Stimulated activated memory B cell treated with anti-CD40 and anti-IgM and Interleukin-4, amounts not matched to agents 10 μg/mL and 1 μg/mL and 100 μg/mL, for 72 hours (primary cell): ENCODE measurements around the gene KLF14.
"Not testable (repeated sequence)": the region's sequence is repeated elsewhere in the genome, so short reads cannot be mapped to it uniquely, and the experiment has no call there.

Source experiments
- ATAC-seq: fragments of 150-1000 bp; cut with Tn5 transposase; 2 replicates; pipeline ENCODE4 v1.10.0; 2021
- H3K27ac Mint-ChIP-seq: one replicate; pipeline ENCODE4 v1.8.0; 2022; ENCODE audit warnings: mild to moderate bottlenecking, mixed read lengths
- H3K27me3 Mint-ChIP-seq: one replicate; pipeline ENCODE4 v1.8.0; 2022; ENCODE audit warnings: mixed read lengths
- H3K36me3 Mint-ChIP-seq: one replicate; pipeline ENCODE4 v1.8.0; 2022; ENCODE audit warnings: mixed read lengths
- H3K4me1 Mint-ChIP-seq: one replicate; pipeline ENCODE4 v1.8.0; 2022; ENCODE audit warnings: mixed read lengths
- H3K4me3 Mint-ChIP-seq: one replicate; pipeline ENCODE4 v1.8.0; 2022; ENCODE audit warnings: mild to moderate bottlenecking, moderate library complexity, mixed read lengths
- H3K9me3 Mint-ChIP-seq: one replicate; pipeline ENCODE4 v1.8.0; 2022; ENCODE audit warnings: mixed read lengths

KLF14 gene

GRCh38 chr7:130734815-130735716 is 1.1 kb upstream of the KLF14 start:
- Mint-ChIP-seq H3K9me3 (no peaks in the 10 kb centered on the region), H3K27me3 (peaks cover 63% of the 10 kb centered on the region), H3K4me1 (peaks cover 14% of the 10 kb centered on the region), H3K27ac (peak overlapping the region; percentile 46), H3K4me3 (peak overlapping the region; percentile 75), H3K36me3 (no peaks in the 10 kb centered on the region)
- no peak for ATAC-seq

GRCh38 chr7:130732980-130733930 is 752 bp downstream of the KLF14 start:
- H3K27me3 Mint-ChIP-seq = peaks cover 79% of the 10 kb centered on the region

GRCh38 chr7:130723784-130724183 is 10.2 kb downstream of the KLF14 start:
- Mint-ChIP-seq H3K4me1 (no peaks in the 10 kb centered on the region), H3K36me3 (no peaks in the 10 kb centered on the region), H3K27me3 (peaks cover 39% of the 10 kb centered on the region), H3K9me3 (no peaks in the 10 kb centered on the region), H3K27ac (no peak overlapping the region), H3K4me3 (no peak overlapping the region)
- no peak for ATAC-seq

More at GRCh38 chr7:130732980-130733930, 752 bp downstream of the KLF14 start:
- Mint-ChIP-seq H3K4me3 (peak overlapping the region; percentile 72), H3K4me1 (peaks cover 14% of the 10 kb centered on the region), H3K36me3 (no peaks in the 10 kb centered on the region), H3K9me3 (no peaks in the 10 kb centered on the region), H3K27ac (peak overlapping the region; percentile 50)
- ATAC-seq = peak; percentile 78

GRCh38 chr7:130721486-130722277 is 12.3 kb downstream of the KLF14 start:
- Mint-ChIP-seq H3K9me3 (no peaks in the 10 kb centered on the region), H3K4me3 (no peak overlapping the region), H3K27me3 (peaks cover 19% of the 10 kb centered on the region), H3K27ac (no peak overlapping the region), H3K36me3 (no peaks in the 10 kb centered on the region), H3K4me1 (no peaks in the 10 kb centered on the region)
- ATAC-seq = no peak

- Mint-ChIP-seq H3K4me1 (no peaks in the 10 kb centered on the region), H3K27ac (no peak overlapping the region), H3K9me3 (no peaks in the 10 kb centered on the region), H3K4me3 (no peak overlapping the region), H3K27me3 (peaks cover 10% of the 10 kb centered on the region), H3K36me3 (no peaks in the 10 kb centered on the region)
- no peak for ATAC-seq
Observed at GRCh38 chr7:130719541-130719940, 14.5 kb downstream of the KLF14 start.

- no peak overlapping the region for H3K27ac Mint-ChIP-seq
- H3K4me1 Mint-ChIP-seq = no peaks in the 10 kb centered on the region
- H3K9me3 Mint-ChIP-seq = no peaks in the 10 kb centered on the region
- H3K27me3 Mint-ChIP-seq = peaks cover 34% of the 10 kb centered on the region
- no peak overlapping the region for H3K4me3 Mint-ChIP-seq
- no peak for ATAC-seq
- H3K36me3 Mint-ChIP-seq = no peaks in the 10 kb centered on the region
Observed at GRCh38 chr7:130712416-130712815, 21.6 kb downstream of the KLF14 start.

GRCh38 chr7:130708766-130709165 is 25.2 kb downstream of the KLF14 start:
- Mint-ChIP-seq H3K27ac (no peak overlapping the region), H3K27me3 (peaks cover 52% of the 10 kb centered on the region)
- ATAC-seq = no peak

GRCh38 chr7:130708001-130708400 is 26.0 kb downstream of the KLF14 start:
- Mint-ChIP-seq H3K27me3 (peaks cover 52% of the 10 kb centered on the region), H3K4me1 (no peaks in the 10 kb centered on the region), H3K9me3 (peaks cover 9% of the 10 kb centered on the region), H3K4me3 (no peak overlapping the region), H3K27ac (no peak overlapping the region), H3K36me3 (no peaks in the 10 kb centered on the region)
- no peak for ATAC-seq

More at GRCh38 chr7:130708766-130709165, 25.2 kb downstream of the KLF14 start:
- no peaks in the 10 kb centered on the region for H3K36me3 Mint-ChIP-seq
- no peaks in the 10 kb centered on the region for H3K4me1 Mint-ChIP-seq
- peaks cover 9% of the 10 kb centered on the region for H3K9me3 Mint-ChIP-seq
- no peak overlapping the region for H3K4me3 Mint-ChIP-seq

- no peak overlapping the region for H3K4me3 Mint-ChIP-seq
- peaks cover 30% of the 10 kb centered on the region for H3K27me3 Mint-ChIP-seq
- H3K27ac Mint-ChIP-seq = no peak overlapping the region
Observed at GRCh38 chr7:130703851-130704250, 30.2 kb downstream of the KLF14 start.

GRCh38 chr7:130701650-130702049 is 32.4 kb downstream of the KLF14 start:
- Mint-ChIP-seq H3K27me3 (peaks cover 11% of the 10 kb centered on the region), H3K36me3 (no peaks in the 10 kb centered on the region), H3K9me3 (peaks cover 2% of the 10 kb centered on the region), H3K27ac (no peak overlapping the region), H3K4me1 (no peaks in the 10 kb centered on the region), H3K4me3 (no peak overlapping the region)
- ATAC-seq = no peak

More at GRCh38 chr7:130703851-130704250, 30.2 kb downstream of the KLF14 start:
- ATAC-seq = no peak
- no peaks in the 10 kb centered on the region for H3K36me3 Mint-ChIP-seq
- no peaks in the 10 kb centered on the region for H3K4me1 Mint-ChIP-seq
- H3K9me3 Mint-ChIP-seq = peaks cover 9% of the 10 kb centered on the region

GRCh38 chr7:130700760-130701159 is 33.2 kb downstream of the KLF14 start:
- peaks cover 2% of the 10 kb centered on the region for H3K27me3 Mint-ChIP-seq
- H3K4me1 Mint-ChIP-seq = no peaks in the 10 kb centered on the region
- no peak overlapping the region for H3K4me3 Mint-ChIP-seq
- H3K9me3 Mint-ChIP-seq = no peaks in the 10 kb centered on the region
- H3K27ac Mint-ChIP-seq = no peak overlapping the region
- no peak for ATAC-seq
- H3K36me3 Mint-ChIP-seq = no peaks in the 10 kb centered on the region

GRCh38 chr7:130699686-130700085 is 34.3 kb downstream of the KLF14 start:
- H3K27me3 Mint-ChIP-seq = no peaks in the 10 kb centered on the region
- no peak overlapping the region for H3K4me3 Mint-ChIP-seq
- H3K4me1 Mint-ChIP-seq = no peaks in the 10 kb centered on the region
- H3K27ac Mint-ChIP-seq = no peak overlapping the region
- no peak for ATAC-seq
- no peaks in the 10 kb centered on the region for H3K9me3 Mint-ChIP-seq
- no peaks in the 10 kb centered on the region for H3K36me3 Mint-ChIP-seq

GRCh38 chr7:130697820-130698219 is 36.2 kb downstream of the KLF14 start:
- ATAC-seq = no peak
- Mint-ChIP-seq H3K27me3 (no peaks in the 10 kb centered on the region), H3K4me1 (no peaks in the 10 kb centered on the region), H3K9me3 (no peaks in the 10 kb centered on the region), H3K4me3 (no peak overlapping the region), H3K36me3 (no peaks in the 10 kb centered on the region), H3K27ac (no peak overlapping the region)

GRCh38 chr7:130695840-130696239 is 38.2 kb downstream of the KLF14 start:
- ATAC-seq = no peak
- H3K36me3 Mint-ChIP-seq = no peaks in the 10 kb centered on the region
- no peak overlapping the region for H3K27ac Mint-ChIP-seq
- H3K4me3 Mint-ChIP-seq = no peak overlapping the region
- no peaks in the 10 kb centered on the region for H3K4me1 Mint-ChIP-seq
- H3K27me3 Mint-ChIP-seq = no peaks in the 10 kb centered on the region
- peaks cover 3% of the 10 kb centered on the region for H3K9me3 Mint-ChIP-seq

GRCh38 chr7:130692396-130692795 is 41.6 kb downstream of the KLF14 start:
- H3K36me3 Mint-ChIP-seq, H3K4me3 Mint-ChIP-seq, H3K27me3 Mint-ChIP-seq, H3K27ac Mint-ChIP-seq, ATAC-seq, H3K9me3 Mint-ChIP-seq, H3K4me1 Mint-ChIP-seq: not testable (repeated sequence)
